Measurements from ENCODE around the gene SIPA1.

SIPA1 gene

DNA sequence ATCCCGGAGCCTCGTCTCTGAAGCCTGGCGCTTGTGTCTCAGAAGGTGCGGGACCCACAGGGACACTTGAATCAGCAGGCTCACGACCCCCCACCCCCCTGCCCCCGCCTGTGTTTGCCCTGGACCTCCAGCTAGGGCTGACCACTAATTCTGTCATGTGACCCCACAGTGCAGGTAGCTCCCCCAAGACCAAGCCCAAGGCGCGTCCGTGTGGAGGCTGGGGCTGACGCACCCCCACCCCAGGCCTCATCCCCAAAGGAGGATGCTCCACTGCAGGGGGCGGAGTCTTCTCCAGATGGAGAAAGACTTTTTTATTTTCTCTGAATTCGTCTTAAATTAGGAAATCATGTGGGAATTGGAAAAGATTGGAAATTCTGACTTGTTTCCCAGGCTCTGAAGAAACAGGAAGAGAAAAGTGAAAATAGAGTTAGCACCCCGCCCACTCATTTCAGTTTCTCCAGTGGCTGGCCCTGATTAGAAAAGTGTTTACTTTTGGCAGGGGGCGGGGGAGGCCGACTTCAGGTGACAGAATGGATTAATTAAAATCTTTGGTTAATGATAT, 25.8 kb downstream of the SIPA1 start:
- no peak for TF ChIP-seq EZH2 (IDR thresholded peaks at IDR 0.05; ENCODE audit: borderline replicate concordance, low read length)
- TF ChIP-seq CTCF (IDR thresholded peaks at IDR 0.05; ENCODE audit: low read length) = no peak
- Histone ChIP-seq H3F3A (ENCODE audit: insufficient read depth, low read length) (no peaks in the 10 kb centered on the region), H2AFZ (ENCODE audit: low read length) (peak overlapping the region; percentile 77; the same call in 1 of the 2 replicates), H3K9me3 (ENCODE audit: low read length) (no peaks in the 10 kb centered on the region), H3K9me2 (ENCODE audit: low read depth, low read length) (no peaks in the 10 kb centered on the region), H3K27ac (ENCODE audit: low read depth, low read length, poor library complexity, severe bottlenecking) (peak overlapping the region; percentile 81), H3K4me1 (ENCODE audit: insufficient read depth, low read length, severe bottlenecking) (peaks cover 19% of the 10 kb centered on the region), H3K4me3 (ENCODE audit: low read depth, low read length, poor library complexity, severe bottlenecking) (peak overlapping the region; percentile 91), H3K4me2 (ENCODE audit: low read length) (peak overlapping the region; percentile 93), H3K79me2 (ENCODE audit: insufficient read depth, low read length) (peaks cover 9% of the 10 kb centered on the region), H3K9ac (ENCODE audit: low read length) (peak overlapping the region; percentile 77), H4K20me1 (ENCODE audit: insufficient read depth, low read length) (no peaks in the 10 kb centered on the region), H3K27me3 (ENCODE audit: insufficient read depth, low read length) (no peaks in the 10 kb centered on the region), H3K36me3 (ENCODE audit: insufficient read depth, low read length) (peaks cover 29% of the 10 kb centered on the region)

DNA sequence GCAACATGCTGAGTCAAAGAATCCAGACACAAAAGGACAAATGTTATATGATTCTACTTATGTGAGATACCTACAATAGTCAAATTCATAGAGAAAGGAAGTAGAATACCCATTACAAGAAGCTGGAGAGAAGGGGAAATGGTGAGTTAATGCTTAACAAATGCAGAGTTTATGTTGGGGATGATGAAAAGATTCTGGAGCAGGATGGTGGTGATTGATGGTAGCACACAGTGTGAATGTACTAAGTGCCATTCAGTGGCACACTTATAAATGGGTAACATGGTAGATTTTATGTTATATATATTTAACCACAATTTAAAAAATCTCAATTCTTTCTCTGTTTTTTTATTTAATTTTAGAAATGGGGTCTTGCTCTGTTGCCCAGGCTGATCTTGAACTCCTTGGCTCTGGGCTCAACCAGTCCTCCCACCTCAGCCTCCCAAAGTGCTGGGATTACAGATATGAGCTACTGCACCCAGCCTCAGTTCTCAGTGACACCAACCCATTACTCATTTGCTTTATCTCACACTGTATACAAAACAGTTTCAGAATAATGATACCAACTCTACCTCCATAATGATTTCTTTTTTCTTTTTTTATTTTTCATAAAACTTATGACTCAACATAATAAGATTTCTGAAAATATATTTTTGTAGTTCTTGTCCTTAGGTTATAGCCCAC, 34.4 kb downstream of the SIPA1 start:
- Histone ChIP-seq H3F3A (ENCODE audit: insufficient read depth, low read length) (no peaks in the 10 kb centered on the region), H3K9ac (ENCODE audit: low read length) (no peak overlapping the region), H3K27me3 (ENCODE audit: insufficient read depth, low read length) (no peaks in the 10 kb centered on the region), H2AFZ (ENCODE audit: low read length) (no peak overlapping the region), H3K4me3 (ENCODE audit: low read depth, low read length, poor library complexity, severe bottlenecking) (no peak overlapping the region), H3K4me2 (ENCODE audit: low read length) (no peak overlapping the region), H3K4me1 (ENCODE audit: insufficient read depth, low read length, severe bottlenecking) (no peaks in the 10 kb centered on the region), H4K20me1 (ENCODE audit: insufficient read depth, low read length) (no peaks in the 10 kb centered on the region), H3K9me2 (ENCODE audit: low read depth, low read length) (no peaks in the 10 kb centered on the region), H3K79me2 (ENCODE audit: insufficient read depth, low read length) (no peaks in the 10 kb centered on the region), H3K36me3 (ENCODE audit: insufficient read depth, low read length) (no peaks in the 10 kb centered on the region), H3K9me3 (ENCODE audit: low read length) (no peaks in the 10 kb centered on the region), H3K27ac (ENCODE audit: low read depth, low read length, poor library complexity, severe bottlenecking) (no peak overlapping the region)
- TF ChIP-seq CTCF (IDR thresholded peaks at IDR 0.05; ENCODE audit: low read length) (no peak), EZH2 (IDR thresholded peaks at IDR 0.05; ENCODE audit: borderline replicate concordance, low read length) (no peak)

DNA sequence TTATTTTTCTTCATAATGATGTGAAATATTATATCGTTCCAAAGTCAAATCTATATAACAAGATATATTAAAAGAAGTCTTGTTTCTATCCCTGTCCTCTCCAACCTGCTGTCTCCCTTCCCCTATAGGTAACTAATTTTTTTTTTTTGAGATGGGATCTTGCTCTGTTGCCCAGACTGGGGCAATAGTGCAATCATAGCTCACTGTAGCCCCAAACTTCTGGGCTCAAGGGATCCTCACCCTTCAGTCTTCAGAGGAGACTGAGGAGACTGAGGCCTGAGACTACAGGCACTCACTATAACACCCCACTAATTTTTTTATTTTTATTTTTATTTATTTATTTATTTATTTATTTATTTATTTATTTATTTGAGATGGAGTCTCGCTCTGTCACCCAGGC, 35.1 kb downstream of the SIPA1 start:
- Histone ChIP-seq H4K20me1 (ENCODE audit: insufficient read depth, low read length) (no peaks in the 10 kb centered on the region), H3F3A (ENCODE audit: insufficient read depth, low read length) (no peaks in the 10 kb centered on the region), H3K9me3 (ENCODE audit: low read length) (no peaks in the 10 kb centered on the region), H3K4me3 (ENCODE audit: low read depth, low read length, poor library complexity, severe bottlenecking) (no peak overlapping the region), H3K27me3 (ENCODE audit: insufficient read depth, low read length) (no peaks in the 10 kb centered on the region), H3K4me1 (ENCODE audit: insufficient read depth, low read length, severe bottlenecking) (no peaks in the 10 kb centered on the region), H3K36me3 (ENCODE audit: insufficient read depth, low read length) (no peaks in the 10 kb centered on the region), H3K27ac (ENCODE audit: low read depth, low read length, poor library complexity, severe bottlenecking) (no peak overlapping the region), H3K79me2 (ENCODE audit: insufficient read depth, low read length) (no peaks in the 10 kb centered on the region), H3K4me2 (ENCODE audit: low read length) (no peak overlapping the region), H3K9me2 (ENCODE audit: low read depth, low read length) (no peaks in the 10 kb centered on the region), H3K9ac (ENCODE audit: low read length) (no peak overlapping the region), H2AFZ (ENCODE audit: low read length) (no peak overlapping the region)
- TF ChIP-seq CTCF (IDR thresholded peaks at IDR 0.05; ENCODE audit: low read length) (no peak), EZH2 (IDR thresholded peaks at IDR 0.05; ENCODE audit: borderline replicate concordance, low read length) (no peak)

All from OCI-LY1 (cell line).